H1 (cell line): ENCODE results near the gene NKX6-1. TPM values are rescaled to one million over a fixed set of nuclear protein-coding genes. Genes with fewer than 3 reads are reported as not detected.

Source experiments
- CTCF ChIA-PET: fragments of 300-600 bp; sonication (Branson Sonifier 250); formaldehyde crosslinking; loops from one replicate; lab custom pipeline; 2021; ENCODE audit not compliant: partially characterized antibody; lab: Charles Lee
- POLR2A ChIA-PET: fragments of 300-600 bp; sonication (Branson Sonifier 250); formaldehyde crosslinking; loops from one replicate; lab custom pipeline; 2021; ENCODE audit warnings: inconsistent platforms; ENCODE audit not compliant: partially characterized antibody; lab: Charles Lee
- DNase-seq, 2 experiments: peaks; one replicate each; pipeline versions ENCODE4 v3.0.0 to v3.0.0-alpha.2; 2010 to 2022; ENCODE audit warnings: low spot score in 2 of 2, low read depth in 1 of 2, mixed read lengths in 1 of 2
- FAIRE-seq: peaks from 2 replicates; lab custom pipeline; 2011; peaks lifted over from hg19 to GRCh38; lab: Jason Lieb, UNC
- H2AFZ ChIP-seq: 2 replicates; pipeline ENCODE4 v1.8.1; 2012; ENCODE audit warnings: low read length, inconsistent platforms
- H2AK5ac ChIP-seq: 2 replicates; pipeline ENCODE4 v1.6.1; 2013; ENCODE audit warnings: low read depth, low read length
- H2BK120ac ChIP-seq: replicated peaks from 2 replicates; pipeline ENCODE3; 2013; ENCODE audit warnings: low read depth, low read length, inconsistent platforms
- H2BK12ac ChIP-seq: 2 replicates; pipeline ENCODE4 v1.6.1; 2013; ENCODE audit warnings: low read depth, low read length
- H2BK15ac ChIP-seq: 2 replicates; pipeline ENCODE4 v1.6.1; 2013; ENCODE audit warnings: low read length
- H2BK20ac ChIP-seq: 2 replicates; pipeline ENCODE4 v1.6.1; 2013; ENCODE audit warnings: low read length
- H2BK5ac ChIP-seq: 2 replicates; pipeline ENCODE4 v1.6.1; 2013; ENCODE audit warnings: low read depth, low read length
- H3K14ac ChIP-seq: 2 replicates; pipeline ENCODE4 v1.6.1; 2013; ENCODE audit warnings: inconsistent platforms; ENCODE audit not compliant: insufficient read length
- H3K18ac ChIP-seq: 2 replicates; pipeline ENCODE4 v1.6.1; 2013; ENCODE audit warnings: low read length; ENCODE audit errors: extremely low read depth
- H3K23ac ChIP-seq: 2 replicates; pipeline ENCODE4 v1.6.1; 2013; ENCODE audit warnings: inconsistent platforms; ENCODE audit not compliant: insufficient read length
- H3K23me2 ChIP-seq: 2 replicates; pipeline ENCODE4 v1.6.1; 2013; ENCODE audit warnings: low read depth, low read length
- H3K27ac ChIP-seq: 2 replicates; pipeline ENCODE4 v1.6.1; 2011; ENCODE audit warnings: low read depth, low read length, inconsistent platforms
- H3K27me3 ChIP-seq, 4 experiments: replicated peaks in 1 of 4; 1 replicate in 1 of 4; 2 replicates in 3 of 4; pipeline versions ENCODE4 v1.6.1 to v1.8.1; 2011 to 2013; ENCODE audit warnings: low read length in 3 of 4, mild to moderate bottlenecking in 3 of 4, inconsistent platforms in 2 of 4, mixed read lengths in 2 of 4, moderate library complexity in 1 of 4; ENCODE audit not compliant: control insufficient read depth in 3 of 4, insufficient read depth in 3 of 4; ENCODE audit errors: extremely low read depth in 1 of 4
- H3K36me3 ChIP-seq, 4 experiments: 2 replicates each; pipeline versions ENCODE4 v1.6.1 to v1.8.1; 2011 to 2013; ENCODE audit warnings: mild to moderate bottlenecking in 4 of 4, low read length in 3 of 4, moderate library complexity in 2 of 4, control low read depth in 1 of 4, inconsistent platforms in 1 of 4; ENCODE audit not compliant: insufficient read depth in 4 of 4, control insufficient read depth in 2 of 4
- H3K4ac ChIP-seq: replicated peaks from 2 replicates; pipeline ENCODE3; 2013; ENCODE audit warnings: low read length, low read depth, mixed read lengths, inconsistent platforms; ENCODE audit not compliant: insufficient read length
- H3K4me1 ChIP-seq, 4 experiments: replicated peaks in 1 of 4; 1 replicate in 1 of 4; 2 replicates in 3 of 4; pipeline versions ENCODE4 v1.6.1 to v1.8.1; 2011 to 2013; ENCODE audit warnings: low read length in 3 of 4, inconsistent platforms in 2 of 4, mixed read lengths in 1 of 4; ENCODE audit not compliant: insufficient read depth in 4 of 4, control insufficient read depth in 3 of 4
- H3K4me2 ChIP-seq, 2 experiments: 2 replicates each; pipeline versions ENCODE4 v1.6.1 to v1.8.1; 2011 to 2013; ENCODE audit warnings: low read depth in 2 of 2, low read length in 2 of 2, control low read depth in 1 of 2, inconsistent platforms in 1 of 2, mild to moderate bottlenecking in 1 of 2; ENCODE audit not compliant: insufficient read depth in 1 of 2
- H3K4me3 ChIP-seq, 4 experiments: fragments of 200-600, 300-600 bp in 1 of 4; sonication (generic), shearing (Covaris generic), sonication (Bioruptor Twin) in 1 of 4; 2 replicates each; pipeline versions ENCODE4 v1.5.1 to v1.8.1; 2011 to 2016; ENCODE audit warnings: low read length in 4 of 4, low read depth in 3 of 4, control low read depth in 2 of 4, inconsistent platforms in 2 of 4, mild to moderate bottlenecking in 2 of 4, mixed read lengths in 1 of 4, moderate library complexity in 1 of 4; ENCODE audit not compliant: insufficient read depth in 2 of 4; ENCODE audit errors: extremely low read depth in 1 of 4
- H3K56ac ChIP-seq: replicated peaks from 2 replicates; pipeline ENCODE3; 2013; ENCODE audit warnings: low read depth, mild to moderate bottlenecking, mixed read lengths, low read length, inconsistent platforms; ENCODE audit not compliant: insufficient read length
- H3K79me1 ChIP-seq: 2 replicates; pipeline ENCODE4 v1.6.1; 2013; ENCODE audit warnings: low read depth, low read length, control low read depth
- H3K79me2 ChIP-seq, 2 experiments: 2 replicates each; pipeline versions ENCODE4 v1.6.1 to v1.8.1; 2012 to 2013; ENCODE audit warnings: low read length in 2 of 2, mild to moderate bottlenecking in 2 of 2, inconsistent platforms in 1 of 2; ENCODE audit not compliant: insufficient read depth in 2 of 2, control insufficient read depth in 1 of 2
- H3K9ac ChIP-seq, 4 experiments: replicated peaks in 1 of 4; 1 replicate in 1 of 4; 2 replicates in 3 of 4; pipeline versions ENCODE4 v1.6.1 to v1.8.1; 2011 to 2013; ENCODE audit warnings: low read depth in 3 of 4, low read length in 3 of 4, control low read depth in 2 of 4, mild to moderate bottlenecking in 2 of 4, moderate library complexity in 2 of 4, inconsistent platforms in 1 of 4; ENCODE audit errors: extremely low read depth in 1 of 4
- H3K9me3 ChIP-seq, 2 experiments: 2 replicates each; pipeline versions ENCODE4 v1.6.1 to v1.8.1; 2012 to 2013; ENCODE audit warnings: mild to moderate bottlenecking in 2 of 2, moderate library complexity in 2 of 2, control low read depth in 1 of 2, inconsistent platforms in 1 of 2, low read depth in 1 of 2, low read length in 1 of 2, mixed read lengths in 1 of 2; ENCODE audit not compliant: insufficient read depth in 2 of 2
- H4K20me1 ChIP-seq, 2 experiments: replicated peaks in 1 of 2; 2 replicates each; pipeline versions ENCODE3 to v1.8.1; 2011 to 2013; ENCODE audit warnings: inconsistent platforms in 2 of 2, low read length in 2 of 2, mild to moderate bottlenecking in 1 of 2; ENCODE audit not compliant: insufficient read depth in 2 of 2, control insufficient read depth in 1 of 2
- H4K5ac ChIP-seq: 2 replicates; pipeline ENCODE4 v1.6.1; 2013; ENCODE audit warnings: low read length, low read depth, mixed read lengths, inconsistent platforms; ENCODE audit not compliant: insufficient read length
- H4K8ac ChIP-seq: 2 replicates; pipeline ENCODE4 v1.8.0; 2013; ENCODE audit warnings: mild to moderate bottlenecking, moderate library complexity, low read length, inconsistent platforms; ENCODE audit not compliant: insufficient read depth; ENCODE audit errors: extremely low read depth
- H4K91ac ChIP-seq: replicated peaks from 2 replicates; pipeline ENCODE3; 2013; ENCODE audit warnings: low read length, mixed read lengths, inconsistent platforms; ENCODE audit not compliant: insufficient read length
- ASH2L ChIP-seq: fragments of 200-600, 300-600 bp; sonication (generic); IDR thresholded peaks from one replicate; pipeline ENCODE4 v1.7.1; 2017; ENCODE audit warnings: low read length
- EZH2 ChIP-seq: fragments of 200-600 bp; sonication (generic); IDR thresholded peaks from 2 replicates; pipeline ENCODE4 v1.7.1; 2012; ENCODE audit warnings: low read depth, mild to moderate bottlenecking, moderate library complexity, low read length, inconsistent platforms; ENCODE audit not compliant: severe bottlenecking
- GTF2F1 ChIP-seq: IDR thresholded peaks from 2 replicates; pipeline ENCODE4 v1.6.1; 2012; ENCODE audit warnings: low read depth, low read length, improper control_type of control experiment, borderline replicate concordance
- JUN ChIP-seq: IDR thresholded peaks from 2 replicates; pipeline ENCODE4 v1.6.1; 2011; ENCODE audit warnings: low read depth, mild to moderate bottlenecking, improper control_type of control experiment, low read length
- KDM1A ChIP-seq: fragments of 200-600, 300-600 bp; sonication (generic); IDR thresholded peaks from 2 replicates; pipeline ENCODE4 v1.7.1; 2016; ENCODE audit warnings: mild to moderate bottlenecking, low read length, borderline replicate concordance
- TEAD4 ChIP-seq: IDR thresholded peaks from 2 replicates; pipeline ENCODE4 v1.6.1; 2012; ENCODE audit warnings: low read depth, low read length, inconsistent platforms, mixed read lengths
- WGBS, 2 experiments: shearing (Covaris generic) in 1 of 2; methylation state at CpG; one replicate each; pipeline versions ENCODE4 v1.1.6 to v1.1.7; 2013 to 2015; ENCODE audit warnings: low lambda C conversion rate in 2 of 2, mixed read lengths in 2 of 2, inconsistent platforms in 1 of 2, low coverage in 1 of 2, missing lambda C conversion rate in 1 of 2; ENCODE audit not compliant: insufficient replicate concordance in 2 of 2, insufficient coverage in 1 of 2, insufficient read length in 1 of 2; ENCODE audit errors: extremely low coverage in 1 of 2, missing lambda C conversion rate in 1 of 2; 5-methylcytosine and 5-hydroxymethylcytosine counted together
- polyA plus RNA-seq, 7 experiments: library from polyadenylated mRNA; depleted of rRNA in 3 of 7; stranded (reverse) in 5 of 7; unstranded in 2 of 7; fragments of >200 nt in 5 of 7; fragments of 200-250 nt in 2 of 7; gene quantifications; 1 replicate in 5 of 7; 2 replicates in 1 of 7; 4 replicates in 1 of 7; pipeline versions ENCODE4 v1.2.1 to v1.2.3, GENCODE V29; 2011 to 2013; ENCODE audit warnings: missing spikeins in 2 of 7, mixed read lengths in 2 of 7
- total RNA-seq: library from RNA; stranded (reverse); fragmentation: NEBNext Ultra II Directional; extraction: Animal tissue kit (Norgen Biotek cat#: 25700); gene quantifications from 2 replicates; pipeline ENCODE4 v1.2.1, GENCODE V29; 2021
- TF ChIP-seq, protein P1 (sequence below): IDR thresholded peaks from 2 replicates; pipeline ENCODE4 v1.6.1; 2012; ENCODE audit warnings: inconsistent platforms

NKX6-1 gene
- total and polyA plus RNA-seq, 2 of the 8 experiments (the other 6 are each of a cell fraction or from before 2014, with no cell fraction given), result 0.03 to 0.45 TPM

DNA sequence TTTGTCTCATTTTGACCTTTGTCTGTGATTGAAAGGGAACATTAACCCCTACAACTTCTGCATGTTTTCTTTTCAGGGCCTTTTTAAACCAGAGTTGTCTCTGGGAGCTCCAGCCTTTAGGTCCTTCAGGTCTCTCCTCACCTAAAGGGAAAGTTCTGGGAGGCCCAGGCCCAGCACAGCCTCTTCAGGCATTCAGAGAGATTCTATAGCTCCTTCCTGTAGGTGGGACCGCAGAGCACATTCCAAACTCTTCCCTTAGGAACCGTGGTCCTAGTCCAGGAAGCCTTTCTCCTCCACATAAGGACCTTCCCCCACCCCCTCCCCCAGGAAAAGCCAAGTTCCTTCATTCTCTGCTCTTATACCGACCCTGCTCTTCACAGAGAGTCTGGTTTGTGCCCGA lies 14.9 kb downstream of the NKX6-1 start:
- DNase-seq (no peak), FAIRE-seq (no peak)
- no peak overlapping the region for H4K8ac ChIP-seq
- H3K23ac ChIP-seq, result no peak overlapping the region
- peaks cover 58 to 96% (median 88%) of the 10 kb centered on the region in 4 experiments for H3K27me3 ChIP-seq
- H2BK15ac ChIP-seq, result 0 out of 2 replicates have a peak overlapping the region, but pooled peaks have one; percentile 83
- H2BK12ac ChIP-seq, result no peak overlapping the region
- H2AFZ ChIP-seq, result no peak overlapping the region
- no peaks in the 10 kb centered on the region; the same call in 1 of the 2 replicates for H3K23me2 ChIP-seq
- H3K18ac ChIP-seq, result no peak overlapping the region
- no peaks in the 10 kb centered on the region for H3K79me1 ChIP-seq
- no peak overlapping the region for H2BK5ac ChIP-seq
- peak overlapping the region; percentile 62 to 78; a peak in 1 of 4 replicates for H3K4me2 ChIP-seq
- H3K27ac ChIP-seq, result no peak overlapping the region
- CTCF ChIA-PET, result interaction anchor here (0.6 to 6.8 kb wide), 14 partner anchors 7 to 845 kb away, joined by 3 to 83 read pairs (median 6); partner anchors contain the start of gene NKX6-1
- no peak overlapping the region for H3K56ac ChIP-seq
- no peak overlapping the region for H4K91ac ChIP-seq
- peaks cover 0 to 10% (median 5%) of the 10 kb centered on the region in 4 experiments; a peak in 5 of 7 replicates for H3K4me1 ChIP-seq
- POLR2A ChIA-PET, result interaction anchor here (1.2 to 1.5 kb wide), 2 partner anchors 9 to 12 kb away, joined by 4 read pairs; no protein-coding TSS in a partner anchor
- H3K9ac ChIP-seq, result no peak overlapping the region
- H3K4me3 ChIP-seq, result peak overlapping the region in 1 of 4 experiments; percentile 52; a peak in 2 of 8 replicates
- no peaks in the 10 kb centered on the region for H4K20me1 ChIP-seq
- H2AK5ac ChIP-seq, result no peak overlapping the region
- no peak overlapping the region for H2BK120ac ChIP-seq
- H3K9me3 ChIP-seq, result no peaks in the 10 kb centered on the region
- no peak overlapping the region for H3K14ac ChIP-seq
- TF ChIP-seq, protein P1, sequence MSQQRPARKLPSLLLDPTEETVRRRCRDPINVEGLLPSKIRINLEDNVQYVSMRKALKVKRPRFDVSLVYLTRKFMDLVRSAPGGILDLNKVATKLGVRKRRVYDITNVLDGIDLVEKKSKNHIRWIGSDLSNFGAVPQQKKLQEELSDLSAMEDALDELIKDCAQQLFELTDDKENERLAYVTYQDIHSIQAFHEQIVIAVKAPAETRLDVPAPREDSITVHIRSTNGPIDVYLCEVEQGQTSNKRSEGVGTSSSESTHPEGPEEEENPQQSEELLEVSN, result no peak
- TF ChIP-seq JUN (no peak), TEAD4 (0 out of 2 replicates have a peak, but pooled peaks have one; percentile 14), KDM1A (0 out of 2 replicates have a peak, but pooled peaks have one; percentile 19), GTF2F1 (no peak), ASH2L (no peak), EZH2 (peak; percentile 27)
- no peak overlapping the region for H3K4ac ChIP-seq
- H3K36me3 ChIP-seq, result no peaks in the 10 kb centered on the region
- WGBS, 2 experiments, result 31% methylated on average over 4 of the region's 4 CpGs; no CpG with 5 or more reads in 1 of the 2 experiments
- no peak overlapping the region for H4K5ac ChIP-seq
- no peak overlapping the region for H2BK20ac ChIP-seq
- no peaks in the 10 kb centered on the region for H3K79me2 ChIP-seq
